GM12891 (cell line): Measurements from ENCODE around the gene SPCS3.

Source experiments
- PAX5 ChIP-seq: IDR thresholded peaks from 2 replicates; pipeline ENCODE4 v1.6.1; 2011; ENCODE audit warnings: low read length, moderate library complexity, mild to moderate bottlenecking; ENCODE audit not compliant: insufficient read depth, severe bottlenecking
- POLR2A ChIP-seq: IDR thresholded peaks from 2 replicates; pipeline ENCODE4 v1.6.1; 2011; ENCODE audit warnings: low read depth, low read length, control low read depth
- POLR2AphosphoS5 ChIP-seq: IDR thresholded peaks from 2 replicates; pipeline ENCODE4 v1.6.1; 2011; ENCODE audit warnings: low read depth, low read length, control low read depth
- TAF1 ChIP-seq: IDR thresholded peaks from 2 replicates; pipeline ENCODE4 v1.6.1; 2011; ENCODE audit warnings: low read depth, low read length, control low read depth

GRCh38 chr4:176308441-176308840 is 11.3 kb upstream of the SPCS3 start:
- no peak for TF ChIP-seq POLR2A
- TF ChIP-seq POLR2AphosphoS5, result no peak
- TF ChIP-seq TAF1, result no peak
- TF ChIP-seq PAX5, result no peak
